Hippocampal formation (tissue), 2 donors: ENCODE measurements around the gene HDAC9.

Source experiments
- DNase-seq, 2 donors: peaks; one replicate each; lab custom pipeline; 2025; lab: John Stamatoyannopoulos, UW

The HDAC9 gene

GRCh38 chr7:18659746-18660145 is 164.2 kb downstream of the HDAC9 start:
- no peak for DNase-seq

- DNase-seq: no peak
Measured at GRCh38 chr7:18663321-18663720, 167.8 kb downstream of the HDAC9 start.

GRCh38 chr7:18666107-18666728 is 170.7 kb downstream of the HDAC9 start:
- peak; percentile 64 to 69 for DNase-seq

GRCh38 chr7:18667466-18667865 is 171.9 kb downstream of the HDAC9 start:
- no peak for DNase-seq

GRCh38 chr7:18671176-18671575 is 175.6 kb downstream of the HDAC9 start:
- DNase-seq: no peak

- DNase-seq: no peak
Measured at GRCh38 chr7:18675579-18675978, 180.0 kb downstream of the HDAC9 start.

- no peak for DNase-seq
Measured at GRCh38 chr7:18679261-18679660, 183.7 kb downstream of the HDAC9 start.

- DNase-seq: peak in 1 of 2 donors; percentile 2
Measured at GRCh38 chr7:18680576-18680975, 185.0 kb downstream of the HDAC9 start.

- no peak for DNase-seq
Measured at GRCh38 chr7:18684916-18685315, 189.4 kb downstream of the HDAC9 start.

- no peak for DNase-seq
Measured at GRCh38 chr7:18685971-18686370, 190.4 kb downstream of the HDAC9 start.

GRCh38 chr7:18689551-18689950 is 194.0 kb downstream of the HDAC9 start:
- no peak for DNase-seq

GRCh38 chr7:18693406-18693805 is 197.9 kb downstream of the HDAC9 start:
- no peak for DNase-seq

- no peak for DNase-seq
Measured at GRCh38 chr7:18693816-18694215, 198.3 kb downstream of the HDAC9 start.

GRCh38 chr7:18694484-18694883 is 198.9 kb downstream of the HDAC9 start:
- no peak for DNase-seq

- DNase-seq: no peak
Measured at GRCh38 chr7:18694911-18695310, 199.4 kb downstream of the HDAC9 start.

GRCh38 chr7:18698258-18698734 is 202.7 kb downstream of the HDAC9 start:
- DNase-seq: no peak

GRCh38 chr7:18700147-18700546 is 204.6 kb downstream of the HDAC9 start:
- DNase-seq: no peak

GRCh38 chr7:18702071-18702829 is 206.7 kb downstream of the HDAC9 start:
- DNase-seq: no peak

GRCh38 chr7:18703685-18704084 is 208.1 kb downstream of the HDAC9 start:
- DNase-seq: no peak

GRCh38 chr7:18706670-18707069 is 211.1 kb downstream of the HDAC9 start:
- DNase-seq: no peak

GRCh38 chr7:18708204-18708603 is 212.7 kb downstream of the HDAC9 start:
- no peak for DNase-seq

- DNase-seq: no peak
Measured at GRCh38 chr7:18715988-18716387, 220.4 kb downstream of the HDAC9 start.

- DNase-seq: no peak
Measured at GRCh38 chr7:18721429-18721828, 225.9 kb downstream of the HDAC9 start.

GRCh38 chr7:18724318-18724717 is 228.8 kb downstream of the HDAC9 start:
- no peak for DNase-seq
